CD4-positive, alpha-beta T cell (primary cell): ENCODE results near the gene RPL15. TPM values are rescaled to one million over a fixed set of nuclear protein-coding genes. Genes with fewer than 3 reads are reported as not detected.

Source experiments
- ATAC-seq: fragments of 200-7000 bp; cut with Tn5 transposase; one replicate; pipeline ENCODE4 v1.10.0; 2022; ENCODE audit warnings: mild to moderate bottlenecking; ENCODE audit not compliant: poor library complexity
- CTCF ChIA-PET: fragments of 350-600 bp; sonication (Branson Sonifier 250); formaldehyde crosslinking; loops from one replicate; lab custom pipeline; 2021; ENCODE audit warnings: antibody characterized with exemption, inconsistent platforms; lab: Charles Lee
- POLR2A ChIA-PET: fragments of 350-600 bp; sonication (Branson Sonifier 250); formaldehyde crosslinking; loops from one replicate; lab custom pipeline; 2021; ENCODE audit warnings: antibody characterized with exemption, inconsistent platforms; lab: Charles Lee
- DNase-seq, 14 experiments: peaks; one replicate each; pipeline ENCODE4 v3.0.0-alpha.2; 2013 to 2020; ENCODE audit warnings: mixed read lengths in 2 of 14
- H3K27ac ChIP-seq, 2 donors: one replicate each; pipeline versions ENCODE4 v1.5.1 to v1.7.0; 2013; ENCODE audit warnings: low read length in 2 of 2, low read depth in 1 of 2, mild to moderate bottlenecking in 1 of 2
- H3K27me3 ChIP-seq, 2 experiments: 1 replicate in 1 of 2; 2 replicates in 1 of 2; pipeline versions ENCODE4 v1.6.1 to v1.7.0; 2013; ENCODE audit warnings: low read length in 2 of 2, control low read depth in 1 of 2, mild to moderate bottlenecking in 1 of 2, moderate library complexity in 1 of 2; ENCODE audit not compliant: insufficient read depth in 2 of 2, control insufficient read depth in 1 of 2
- H3K36me3 ChIP-seq: one replicate; pipeline ENCODE4 v1.6.1; 2013; ENCODE audit warnings: low read length, control low read depth; ENCODE audit not compliant: insufficient read depth
- H3K4me1 ChIP-seq: one replicate; pipeline ENCODE4 v1.6.1; 2013; ENCODE audit warnings: low read length, control low read depth; ENCODE audit not compliant: insufficient read depth
- H3K4me3 ChIP-seq: one replicate; pipeline ENCODE4 v1.5.1; 2013; ENCODE audit warnings: mild to moderate bottlenecking, low read length, moderate library complexity
- H3K9me3 ChIP-seq, 2 experiments: 1 replicate in 1 of 2; 2 replicates in 1 of 2; pipeline versions ENCODE4 v1.6.1 to v1.7.0; 2013; ENCODE audit warnings: low read length in 2 of 2, mild to moderate bottlenecking in 2 of 2, control low read depth in 1 of 2, moderate library complexity in 1 of 2; ENCODE audit not compliant: control insufficient read depth in 1 of 2, insufficient read depth in 1 of 2
- H3K27ac Mint-ChIP-seq: one replicate; pipeline ENCODE4 v1.8.0; 2020; ENCODE audit warnings: mixed read lengths
- H3K27me3 Mint-ChIP-seq: one replicate; pipeline ENCODE4 v1.8.0; 2021; ENCODE audit warnings: mixed read lengths
- H3K36me3 Mint-ChIP-seq: one replicate; pipeline ENCODE4 v1.8.0; 2021; ENCODE audit warnings: low read depth, mixed read lengths
- H3K4me1 Mint-ChIP-seq: one replicate; pipeline ENCODE4 v1.8.0; 2021; ENCODE audit warnings: low read depth, mixed read lengths
- H3K4me3 Mint-ChIP-seq: one replicate; pipeline ENCODE4 v1.8.0; 2020; ENCODE audit warnings: mild to moderate bottlenecking, mixed read lengths
- H3K9me3 Mint-ChIP-seq: one replicate; pipeline ENCODE4 v1.8.0; 2020; ENCODE audit warnings: mixed read lengths
- CTCF ChIP-seq: fragments of 200-600 bp; IDR thresholded peaks from one replicate; pipeline ENCODE4 v1.8.0; 2022; ENCODE audit warnings: antibody characterized with exemption, mild to moderate bottlenecking
- intact Hi-C, 2 experiments: fragments of 100-400 bp; cut with DNase I in 1 of 2; cut with micrococcal nuclease in 1 of 2; formaldehyde crosslinking; loops; one replicate each; pipeline versions ENCODE4 v1.15.1 to v1.9.0; 2023 to 2025; cut with DNase I, micrococcal nuclease
- total RNA-seq, 174 experiments: library from RNA in 2 of 174; stranded (reverse) in 2 of 174; gene quantifications; one replicate each; pipeline ENCODE4 v1.2.3 and lab custom pipeline; 2021 to 2026

The RPL15 gene
- total RNA-seq, 2 experiments from 2014 or later = 2,331 to 2,343 TPM

DNA sequence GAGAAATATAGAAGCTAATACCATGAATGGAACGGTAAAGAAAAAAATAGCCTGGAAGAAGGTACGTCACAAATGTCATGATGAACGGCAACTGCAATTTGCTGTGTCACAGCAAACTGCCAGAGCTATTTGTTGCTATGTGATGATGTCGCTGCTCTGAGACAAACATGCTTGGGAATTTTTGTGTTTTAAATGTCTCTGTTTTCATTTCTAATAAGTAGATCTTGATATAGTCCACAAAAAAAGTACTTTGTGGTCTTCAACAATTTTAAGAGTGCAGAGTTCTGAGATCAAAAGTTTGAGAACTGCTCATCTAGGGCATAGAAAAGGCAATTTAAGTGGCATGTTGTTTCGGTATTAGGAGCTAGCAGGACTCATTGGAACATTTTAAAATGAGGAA, 23.8 kb downstream of the RPL15 start:
- no peaks in the 10 kb centered on the region for H3K27me3 Mint-ChIP-seq
- H3K4me3 Mint-ChIP-seq = no peak overlapping the region
- ChIA-PET POLR2A (interaction anchor here (3.3 kb wide), 1 partner anchor 24 kb away, joined by 17 read pairs; the partner anchor contains the start of genes NKIRAS1 and RPL15), CTCF (interaction anchor here (1.0 kb wide), 1 partner anchor 9 kb away, joined by 3 read pairs; no protein-coding TSS in a partner anchor)
- Histone ChIP-seq H3K36me3 (no peaks in the 10 kb centered on the region), H3K27me3 (no peaks in the 10 kb centered on the region), H3K27ac (no peak overlapping the region), H3K4me3 (no peak overlapping the region), H3K4me1 (no peaks in the 10 kb centered on the region), H3K9me3 (peaks cover 0 to 4% of the 10 kb centered on the region in 2 experiments)
- no peak for TF ChIP-seq CTCF
- H3K27ac Mint-ChIP-seq = no peak overlapping the region
- DNase-seq (no peak), ATAC-seq (no peak)
- intact Hi-C loops = loop anchor here in 1 of 2 experiments (1.0 to 10.0 kb wide), 3 partner anchors 22 to 1854 kb away; partner anchors contain the start of genes OXSM and UBE2E2
- H3K36me3 Mint-ChIP-seq = peaks cover 10% of the 10 kb centered on the region
- no peaks in the 10 kb centered on the region for H3K9me3 Mint-ChIP-seq
- peaks cover 13% of the 10 kb centered on the region for H3K4me1 Mint-ChIP-seq

DNA sequence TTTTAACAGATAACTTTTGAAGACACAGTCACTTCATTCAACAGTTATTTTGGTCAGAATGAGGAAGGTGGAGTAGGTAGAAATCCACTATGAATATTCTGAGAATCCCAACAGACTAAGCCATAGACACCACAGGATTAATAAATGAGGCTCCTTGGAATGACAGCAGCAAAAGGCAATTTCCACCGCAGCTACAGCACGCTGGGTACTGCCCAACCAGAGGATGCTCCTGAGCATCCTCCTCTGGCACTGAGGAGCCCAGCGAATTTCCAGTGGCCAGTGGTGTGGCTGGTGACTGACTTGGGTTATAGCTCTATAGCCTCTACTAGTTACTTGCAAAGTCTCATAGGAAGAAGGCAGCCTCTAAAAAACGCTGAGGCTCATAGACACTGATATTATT, 24.5 kb downstream of the RPL15 start:
- DNase-seq = no peak
- no peak overlapping the region for H3K4me3 ChIP-seq
- no peak for ATAC-seq
- H3K9me3 ChIP-seq = peaks cover 0 to 4% of the 10 kb centered on the region in 2 experiments
- TF ChIP-seq CTCF = no peak
- H3K9me3 Mint-ChIP-seq = no peaks in the 10 kb centered on the region
- H3K4me3 Mint-ChIP-seq = no peak overlapping the region
- no peaks in the 10 kb centered on the region for H3K27me3 Mint-ChIP-seq
- POLR2A ChIA-PET = interaction anchor here (3.3 kb wide), 1 partner anchor 24 kb away, joined by 17 read pairs; the partner anchor contains the start of genes NKIRAS1 and RPL15
- H3K27me3 ChIP-seq = no peaks in the 10 kb centered on the region
- H3K4me1 Mint-ChIP-seq = peaks cover 15% of the 10 kb centered on the region
- H3K36me3 Mint-ChIP-seq = peaks cover 13% of the 10 kb centered on the region
- no peak overlapping the region for H3K27ac ChIP-seq
- no peaks in the 10 kb centered on the region for H3K36me3 ChIP-seq
- no peak overlapping the region for H3K27ac Mint-ChIP-seq
- intact Hi-C loops = loop anchor here in 1 of 2 experiments (1.0 to 10.0 kb wide), 3 partner anchors 23 to 1853 kb away; partner anchors contain the start of genes OXSM and UBE2E2
- CTCF ChIA-PET = interaction anchor here (1.0 kb wide), 1 partner anchor 9 kb away, joined by 3 read pairs; no protein-coding TSS in a partner anchor
- H3K4me1 ChIP-seq = peaks cover 4% of the 10 kb centered on the region

DNA sequence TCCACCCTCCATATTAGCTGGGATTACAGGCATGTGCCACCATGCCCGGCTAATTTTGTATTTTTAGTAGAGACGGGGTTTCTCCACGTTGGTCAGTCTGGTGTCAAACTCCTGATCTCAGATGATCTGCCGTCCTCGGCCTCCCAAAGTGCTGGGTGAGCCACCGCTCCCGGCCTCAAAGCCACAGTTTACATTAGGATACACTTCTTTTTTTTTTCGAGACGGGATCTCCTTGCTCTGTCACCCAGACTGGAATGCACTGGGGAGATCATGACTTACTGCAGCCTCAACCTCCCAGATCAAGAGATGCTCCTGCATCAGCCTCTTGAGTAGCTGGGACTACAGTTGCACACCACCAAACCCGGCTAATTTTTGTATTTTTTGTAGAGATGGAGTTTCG, 25.6 kb downstream of the RPL15 start:
- no peak overlapping the region for H3K4me3 ChIP-seq
- H3K27ac ChIP-seq = no peak overlapping the region
- peaks cover 0 to 4% of the 10 kb centered on the region in 2 experiments for H3K9me3 ChIP-seq
- H3K27me3 ChIP-seq = no peaks in the 10 kb centered on the region
- no peak for ATAC-seq
- H3K36me3 ChIP-seq = no peaks in the 10 kb centered on the region
- DNase-seq = no peak
- H3K4me1 ChIP-seq = peaks cover 13% of the 10 kb centered on the region
- Mint-ChIP-seq H3K27me3 (no peaks in the 10 kb centered on the region), H3K36me3 (peaks cover 15% of the 10 kb centered on the region), H3K4me1 (peaks cover 23% of the 10 kb centered on the region), H3K9me3 (no peaks in the 10 kb centered on the region), H3K27ac (peak overlapping the region; percentile 96), H3K4me3 (peak overlapping the region; percentile 16)
- ChIA-PET CTCF (no interaction called here), POLR2A (interaction anchor here (0.6 kb wide), 1 partner anchor 58 kb away, joined by 3 read pairs; no protein-coding TSS in a partner anchor)
- intact Hi-C loops = loop anchor here in 1 of 2 experiments (10.0 kb wide), 2 partner anchors 738 to 1852 kb away; partner anchors contain the start of genes OXSM and UBE2E2
- no peak for TF ChIP-seq CTCF
